ENCODE results near the gene RFX7.

The RFX7 gene

DNA sequence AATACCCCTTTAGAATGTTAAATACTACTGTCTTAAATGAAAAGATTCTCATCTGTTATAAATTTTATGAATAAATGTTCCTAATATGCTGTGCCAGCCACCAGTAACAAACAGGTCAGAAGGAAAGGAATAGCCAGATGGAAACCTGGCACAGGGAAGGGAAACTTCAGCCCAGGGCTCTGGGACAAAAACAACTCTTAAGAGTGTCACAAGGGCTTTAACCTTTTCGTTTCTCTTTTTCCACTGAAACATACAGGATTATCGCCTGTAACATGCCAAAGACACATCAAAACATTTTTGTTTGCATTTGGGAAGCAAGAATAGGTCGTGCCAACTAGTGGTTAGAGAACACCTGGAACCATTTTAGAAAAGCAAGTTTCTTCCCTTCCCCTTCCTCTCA lies 141.2 kb downstream of the RFX7 start:
- no peak for DNase-seq

DNA sequence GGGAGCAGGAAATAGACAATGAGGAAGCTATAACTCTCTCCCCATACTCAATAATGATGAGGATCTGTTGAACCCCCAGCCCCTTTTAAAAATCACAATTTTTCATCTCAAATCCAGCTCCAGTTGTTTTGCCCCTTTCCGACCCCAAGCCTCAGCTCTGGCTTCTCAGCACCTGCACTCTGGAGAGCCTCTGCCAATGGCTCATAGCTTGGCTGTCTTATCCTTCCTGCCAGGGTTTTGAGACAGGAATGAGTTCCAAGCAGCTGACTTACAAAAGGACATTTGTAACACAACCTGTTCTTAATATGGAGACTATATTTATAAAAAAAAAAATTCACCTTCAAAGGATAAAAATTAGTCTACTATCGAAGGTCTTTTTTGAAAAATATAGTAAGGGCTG lies 144.4 kb downstream of the RFX7 start:
- DNase-seq, result no peak

DNA sequence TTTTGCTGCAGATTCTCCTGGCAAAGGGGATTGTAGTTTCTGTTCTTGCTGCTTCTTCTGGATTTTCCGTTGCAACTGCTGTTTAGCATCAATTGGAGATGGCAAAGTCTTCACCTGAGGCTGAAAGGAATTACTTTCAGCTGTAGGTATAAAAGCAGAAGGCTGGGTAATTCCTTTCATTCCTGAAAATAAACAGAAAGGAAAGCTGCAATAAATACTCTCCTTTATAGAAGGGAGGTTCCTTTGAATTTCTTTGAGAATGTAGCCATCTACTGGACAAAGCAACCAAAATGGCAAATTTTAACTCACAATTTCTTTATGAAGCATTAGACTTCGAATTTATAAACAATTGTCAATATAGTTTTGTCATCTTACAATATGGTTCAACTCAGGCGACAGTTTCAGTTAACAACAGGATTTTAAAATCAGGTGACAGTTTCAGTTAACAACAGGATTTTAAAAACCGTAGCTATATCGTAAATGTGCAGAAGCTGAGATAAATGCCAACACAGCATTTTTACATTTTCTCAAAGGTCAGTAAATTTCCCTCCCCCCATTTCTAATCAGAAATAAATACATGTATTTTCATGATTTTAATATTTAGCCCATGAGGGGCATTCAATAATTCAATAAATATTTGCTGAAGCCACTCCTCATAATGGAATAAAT lies 145.3 kb downstream of the RFX7 start:
- DNase-seq, result no peak

DNA sequence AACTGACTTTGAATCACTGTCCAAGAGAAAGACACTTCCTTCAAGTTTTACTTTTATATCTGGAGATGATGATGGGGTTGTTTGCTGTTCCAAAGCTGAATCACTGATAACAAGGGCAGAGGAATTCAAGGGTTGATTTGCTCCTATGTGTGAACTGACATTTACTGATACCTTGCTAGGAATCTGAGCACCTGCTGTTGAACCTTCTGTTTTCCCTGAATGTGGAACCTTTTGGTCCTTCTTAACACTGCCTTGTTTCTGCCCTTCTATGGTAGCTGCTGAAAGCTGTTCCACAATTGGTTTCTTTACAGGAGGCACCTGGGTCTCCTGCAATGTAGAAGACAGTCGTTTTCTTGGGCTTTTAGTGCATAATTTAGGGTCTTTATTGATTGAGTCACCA lies 148.3 kb downstream of the RFX7 start:
- no peak for DNase-seq

DNA sequence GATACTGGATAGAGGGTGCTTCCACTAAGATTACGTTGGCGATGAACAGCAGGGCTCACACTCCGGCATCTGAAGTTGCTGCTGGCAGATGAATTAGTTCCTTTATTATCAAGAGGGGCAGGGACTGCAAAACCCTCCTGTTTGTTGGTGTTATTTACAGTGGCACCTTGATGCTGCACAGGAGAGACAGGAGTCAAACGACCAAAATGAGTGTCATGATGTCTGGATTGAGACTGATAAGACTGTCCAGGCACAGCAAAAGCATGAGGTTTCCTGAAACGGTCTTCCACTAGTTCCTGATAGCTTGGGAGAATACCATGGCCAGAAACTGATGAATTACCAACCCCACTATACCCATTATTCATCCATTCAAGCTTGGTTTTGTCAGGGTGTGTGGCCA lies 149.5 kb downstream of the RFX7 start:
- no peak for DNase-seq

DNA sequence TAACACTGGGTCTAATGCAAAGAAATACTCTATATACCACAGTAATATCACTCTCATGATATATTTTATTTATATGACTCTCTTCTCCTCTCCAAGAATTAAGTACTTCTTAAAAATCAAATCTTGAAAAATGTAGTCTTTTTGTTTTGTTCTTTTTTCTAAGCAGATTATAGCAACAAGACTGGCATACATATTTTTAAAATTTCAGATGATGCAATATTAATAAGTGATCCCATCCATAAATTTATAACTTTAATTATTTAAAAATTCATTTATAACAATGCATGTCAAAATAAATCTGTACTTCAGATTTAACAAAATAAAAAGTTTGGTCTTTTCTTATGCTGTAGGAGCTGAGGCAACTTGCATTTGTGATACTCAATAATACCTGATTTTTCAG lies 155.3 kb downstream of the RFX7 start:
- no peak for DNase-seq

DNA sequence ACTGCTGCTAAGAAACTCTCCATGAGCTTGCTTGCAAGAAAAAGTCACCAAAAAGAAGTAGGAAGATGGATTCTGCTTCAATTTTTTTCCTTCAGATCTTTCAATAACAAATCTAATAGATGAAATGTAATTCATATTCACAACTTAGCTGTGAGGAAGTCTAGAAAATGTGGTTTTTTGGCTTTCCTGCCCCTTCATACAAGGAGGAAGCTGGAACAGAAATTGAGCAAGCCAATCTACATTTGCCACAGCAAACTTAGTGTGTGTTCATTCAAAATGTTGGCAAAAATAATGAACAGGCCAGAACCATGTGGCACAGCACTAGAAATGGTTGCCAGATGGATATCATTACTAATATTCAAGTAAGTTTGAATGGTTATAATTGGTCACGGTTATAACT lies 157.1 kb downstream of the RFX7 start:
- DNase-seq, result no peak

DNA sequence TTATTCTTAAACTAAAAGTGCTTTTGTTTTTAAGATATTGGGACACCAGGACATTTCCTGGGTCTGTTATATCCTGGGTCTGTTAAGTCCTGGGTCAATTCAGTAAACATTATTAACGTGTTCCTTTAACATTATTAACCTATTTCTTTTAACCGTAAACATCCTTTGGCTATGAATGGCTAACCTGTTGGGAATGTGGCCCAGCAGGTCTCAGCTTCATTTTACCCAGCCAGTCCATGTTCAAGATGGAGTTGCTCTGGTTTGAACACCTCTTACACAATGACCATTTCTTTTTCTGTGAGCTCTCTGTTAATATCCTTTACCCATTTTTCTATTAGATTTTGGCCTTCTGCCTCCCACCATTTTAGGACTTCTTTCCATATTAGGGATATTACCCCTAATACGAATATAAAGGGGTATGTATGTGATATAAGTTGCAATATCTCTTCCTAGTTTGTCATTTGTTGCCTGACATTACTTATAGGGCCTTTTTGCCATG lies 161.4 kb downstream of the RFX7 start:
- no peak for DNase-seq

DNA sequence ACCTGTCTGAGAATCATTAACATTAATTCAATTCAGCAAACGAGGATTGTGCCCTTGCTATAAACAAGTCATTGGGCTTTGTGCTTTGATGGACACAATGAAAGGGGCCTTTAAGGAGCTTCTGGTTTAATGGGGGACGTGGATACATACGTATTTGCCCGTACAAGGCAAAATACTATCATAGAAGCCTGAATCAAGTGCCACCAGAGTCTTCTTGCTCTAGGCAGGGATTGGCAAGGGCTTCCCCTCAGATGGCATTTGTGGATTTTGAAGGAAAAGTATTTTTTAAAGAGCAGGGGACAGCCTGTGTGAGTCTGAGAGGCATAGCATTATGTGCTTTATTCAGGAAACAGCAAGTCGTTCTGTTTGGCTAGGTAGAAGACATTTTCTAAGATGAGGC lies 166.6 kb downstream of the RFX7 start:
- DNase-seq, result no peak

DNA sequence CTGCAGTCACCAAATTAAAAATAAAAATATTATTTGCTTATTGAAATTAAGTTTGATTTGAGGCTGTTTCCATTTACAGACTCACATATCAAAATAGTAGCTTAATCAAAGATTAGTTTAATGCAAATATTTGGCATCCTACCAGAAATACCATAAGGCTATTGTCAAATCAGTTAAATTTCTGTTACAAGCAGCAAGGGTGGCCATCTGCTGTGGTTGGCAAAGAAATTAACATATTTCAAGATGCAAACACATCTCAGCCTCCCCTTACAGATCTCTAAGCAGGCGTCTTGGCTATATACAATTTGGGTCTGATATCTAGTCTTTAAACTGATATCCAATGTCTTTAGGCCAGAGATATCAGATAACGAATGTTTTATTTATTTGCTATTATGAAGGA lies 167.0 kb downstream of the RFX7 start:
- DNase-seq, result no peak

DNA sequence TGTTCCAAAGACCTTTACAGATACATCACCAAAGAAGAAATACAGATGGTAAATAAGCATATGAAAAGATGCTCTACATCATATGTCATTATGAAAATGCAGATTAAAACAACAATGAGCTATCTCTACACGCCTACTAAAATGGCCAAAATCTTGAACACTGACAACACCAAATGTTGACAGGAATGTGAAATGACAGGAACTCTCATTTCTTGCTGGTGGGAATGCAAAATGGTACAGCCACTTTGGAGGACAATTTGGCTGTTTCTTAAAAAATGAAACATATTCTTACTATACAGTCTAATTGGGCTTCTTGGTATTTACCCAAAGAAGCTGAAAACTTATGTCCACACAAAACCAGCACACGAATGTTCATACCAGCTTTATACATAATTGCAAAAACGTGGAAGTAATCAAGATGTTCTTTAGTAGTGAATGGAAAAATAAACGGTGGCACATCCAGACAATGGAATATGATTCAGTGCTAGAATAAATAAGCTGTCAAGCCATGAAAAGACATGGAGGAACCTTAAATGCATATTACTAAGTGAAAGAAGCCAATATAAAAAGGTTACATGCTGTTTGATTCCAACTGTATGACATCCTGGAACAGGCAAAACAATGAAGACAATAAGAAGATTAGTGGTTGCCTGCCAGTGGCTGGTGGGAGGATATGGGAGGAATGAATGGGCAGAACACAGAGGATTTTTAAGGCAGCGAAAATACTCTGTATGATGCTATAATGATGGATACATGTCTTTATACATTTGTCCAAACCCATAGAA lies 169.0 kb downstream of the RFX7 start:
- no peak for DNase-seq

DNA sequence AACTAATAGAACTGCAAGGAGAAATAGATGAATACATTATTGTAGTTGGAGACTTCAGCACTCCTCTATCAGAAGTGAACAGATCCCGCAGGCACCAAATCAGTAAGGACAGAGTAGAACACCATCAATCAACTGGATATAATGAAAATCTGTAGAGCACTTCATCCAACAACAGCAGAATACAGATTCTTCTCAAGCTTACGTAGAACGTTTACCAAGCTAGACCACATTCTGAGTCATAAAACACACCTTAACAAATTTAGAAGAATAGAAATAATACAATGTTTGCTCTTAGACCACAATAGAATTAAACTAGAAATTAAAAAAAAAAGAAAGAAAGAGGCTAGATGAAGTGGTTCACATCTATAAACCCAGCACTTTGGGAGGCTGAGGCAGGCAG lies 179.5 kb downstream of the RFX7 start:
- no peak for DNase-seq

DNA sequence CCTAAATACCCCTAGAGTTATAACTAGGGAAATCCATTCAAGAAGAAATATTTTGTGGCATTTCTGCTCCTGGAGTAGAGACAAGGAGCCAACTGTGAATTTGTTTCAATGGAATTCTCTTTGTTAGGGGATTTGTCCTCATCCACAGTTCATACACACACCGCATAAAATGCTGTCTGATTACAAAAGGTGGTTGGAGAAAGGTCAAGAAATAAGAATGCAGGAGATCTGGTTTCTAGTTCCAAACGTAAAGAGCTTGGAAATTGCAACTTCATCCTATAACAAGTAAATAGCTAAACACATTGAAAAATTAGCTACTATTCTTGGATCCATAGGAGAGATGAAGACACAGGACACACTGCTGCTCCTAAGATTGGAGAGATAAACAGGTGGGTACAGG lies 184.0 kb downstream of the RFX7 start:
- no peak for DNase-seq

DNA sequence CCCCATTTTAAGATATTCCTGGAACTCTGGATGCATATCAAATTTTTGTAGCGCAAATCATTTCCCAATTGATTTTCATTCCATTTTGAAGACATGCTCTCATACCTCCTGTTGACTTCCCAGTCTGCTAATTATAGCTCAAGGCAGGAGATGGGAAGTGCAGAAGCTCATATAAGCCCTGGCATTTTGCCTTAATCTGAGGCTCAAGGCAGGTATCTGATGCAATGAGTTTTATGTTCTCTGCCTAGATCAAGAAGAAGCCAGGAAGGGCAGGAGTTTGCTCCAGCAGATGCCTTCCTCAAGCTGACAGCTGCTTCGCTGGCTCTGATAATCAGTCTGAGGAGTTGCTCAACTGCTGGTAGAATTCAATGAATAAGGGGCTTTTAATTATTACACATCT lies 184.7 kb downstream of the RFX7 start:
- DNase-seq, result no peak

DNA sequence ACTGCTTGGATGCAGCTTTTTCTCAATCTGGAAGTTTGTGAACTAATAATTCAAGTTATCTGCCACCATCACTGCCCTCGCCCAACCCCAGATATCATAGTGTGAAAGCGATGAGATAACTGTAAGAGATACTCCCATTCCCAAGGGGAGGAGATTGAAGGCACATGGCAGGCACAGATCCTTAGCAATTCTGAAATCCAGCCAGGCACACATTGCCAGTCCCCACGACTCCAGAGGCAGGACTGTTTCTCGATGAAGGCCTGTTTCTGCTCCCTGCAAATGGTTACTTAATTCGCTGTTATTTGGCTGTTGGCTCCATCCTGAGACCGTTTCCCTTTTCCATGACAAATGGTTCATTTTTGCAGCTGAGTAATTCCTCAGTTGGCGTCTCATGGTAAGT lies 187.1 kb downstream of the RFX7 start:
- DNase-seq, result no peak

DNA sequence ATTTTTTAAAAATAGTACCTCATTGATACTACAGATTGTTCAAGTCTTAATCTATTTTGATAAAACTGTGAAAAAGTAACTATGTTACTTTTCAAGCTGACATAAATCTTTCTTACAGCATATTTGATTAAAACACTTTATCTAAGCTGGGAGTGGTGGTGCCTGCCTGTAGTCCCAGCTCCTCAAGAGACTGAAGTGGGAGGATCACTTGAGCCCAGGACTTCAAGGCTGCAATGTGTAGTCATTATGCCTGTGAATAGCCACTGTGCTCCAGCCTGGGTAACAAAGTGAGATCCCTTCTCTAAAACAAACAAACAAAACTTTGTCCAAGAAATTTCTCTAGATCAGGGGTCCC lies 190.7 kb downstream of the RFX7 start:
- no peak for DNase-seq

DNA sequence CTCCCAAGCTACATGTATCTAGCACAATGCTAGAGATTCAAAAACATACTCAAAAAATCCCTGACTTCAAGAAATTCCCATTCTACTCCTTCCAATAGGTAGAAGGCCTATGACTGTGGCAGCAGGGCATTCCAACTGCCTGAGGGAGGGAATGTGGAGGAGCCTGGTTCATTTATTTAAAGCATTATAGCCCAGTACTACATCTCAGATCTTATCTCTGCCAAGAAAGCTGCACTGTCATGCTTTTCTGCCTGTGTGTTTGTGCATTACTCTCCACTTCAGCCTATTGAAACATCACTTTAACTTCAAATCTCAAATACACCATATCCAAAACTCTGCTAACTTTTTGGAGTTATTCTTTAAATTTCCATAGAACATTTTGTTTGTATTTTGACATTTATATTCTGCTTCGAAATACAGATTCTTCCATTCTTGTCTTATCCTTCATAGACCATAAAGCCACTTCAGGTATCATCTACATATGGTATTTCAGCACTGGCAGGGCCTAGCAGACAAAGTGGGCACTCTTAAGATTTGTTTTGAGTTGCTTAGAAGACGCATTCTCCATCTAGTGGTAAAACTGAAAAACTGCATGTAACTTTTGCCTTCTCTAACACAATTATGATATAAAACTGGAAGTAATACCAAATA lies 191.2 kb downstream of the RFX7 start:
- DNase-seq, result no peak

DNA sequence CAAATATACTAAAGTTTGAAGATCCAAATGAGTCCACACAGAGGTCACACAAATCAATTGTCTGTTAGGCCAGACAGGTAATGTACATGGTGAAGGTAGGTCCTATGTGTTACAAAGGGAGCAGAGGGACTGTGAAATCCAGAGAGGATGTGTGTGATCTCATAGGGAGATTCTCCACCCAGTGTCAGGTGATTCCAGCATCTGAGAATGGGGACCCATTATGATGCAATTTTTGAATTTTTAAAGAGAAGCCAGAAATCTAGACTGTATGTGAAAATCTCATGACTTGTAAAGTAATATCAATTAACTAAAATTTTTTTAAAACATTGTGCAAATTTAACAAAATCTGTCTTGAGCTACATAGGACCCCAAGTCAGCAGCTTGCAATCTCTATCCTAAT lies 192.0 kb downstream of the RFX7 start:
- DNase-seq, result no peak

DNA sequence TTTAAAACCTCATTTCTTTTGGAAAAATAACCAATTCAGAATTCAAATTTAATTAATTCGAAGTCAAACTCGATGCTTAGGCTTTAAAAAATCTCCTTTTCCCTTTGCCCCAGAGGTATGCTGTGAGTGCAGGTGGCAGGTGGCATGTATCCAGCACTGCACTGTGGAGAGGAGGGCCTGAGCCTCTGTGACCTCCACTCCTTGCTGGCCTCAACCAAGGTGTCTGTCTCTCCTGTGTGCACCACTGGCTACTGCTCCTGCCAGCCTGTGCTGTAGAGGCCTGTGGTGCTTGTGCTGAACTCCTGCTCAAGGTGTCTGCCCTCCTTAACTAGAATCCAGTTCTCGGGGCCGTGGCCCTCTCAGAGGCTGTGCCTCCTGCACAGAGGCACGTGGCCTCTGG lies 194.1 kb downstream of the RFX7 start:
- no peak for DNase-seq

DNA sequence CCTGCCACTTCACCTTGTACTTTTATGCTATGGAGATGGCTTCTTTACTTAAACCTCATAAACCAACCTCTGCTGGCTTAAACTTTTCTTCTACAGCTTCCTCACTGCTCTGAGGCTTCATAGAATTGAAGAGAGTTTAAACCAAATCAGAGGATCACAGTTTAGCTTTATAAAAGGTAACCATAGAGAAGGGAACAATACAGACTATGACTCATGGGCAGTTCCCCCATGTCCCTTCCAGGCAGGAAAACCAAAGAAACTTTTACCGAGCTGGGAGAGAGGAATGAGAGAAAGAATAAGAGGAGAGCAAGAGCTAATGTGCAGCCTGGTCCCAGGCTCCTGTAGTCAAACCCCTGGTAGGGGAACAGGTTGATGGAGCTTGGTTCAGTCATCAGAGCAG lies 196.3 kb downstream of the RFX7 start:
- no peak for DNase-seq

DNA sequence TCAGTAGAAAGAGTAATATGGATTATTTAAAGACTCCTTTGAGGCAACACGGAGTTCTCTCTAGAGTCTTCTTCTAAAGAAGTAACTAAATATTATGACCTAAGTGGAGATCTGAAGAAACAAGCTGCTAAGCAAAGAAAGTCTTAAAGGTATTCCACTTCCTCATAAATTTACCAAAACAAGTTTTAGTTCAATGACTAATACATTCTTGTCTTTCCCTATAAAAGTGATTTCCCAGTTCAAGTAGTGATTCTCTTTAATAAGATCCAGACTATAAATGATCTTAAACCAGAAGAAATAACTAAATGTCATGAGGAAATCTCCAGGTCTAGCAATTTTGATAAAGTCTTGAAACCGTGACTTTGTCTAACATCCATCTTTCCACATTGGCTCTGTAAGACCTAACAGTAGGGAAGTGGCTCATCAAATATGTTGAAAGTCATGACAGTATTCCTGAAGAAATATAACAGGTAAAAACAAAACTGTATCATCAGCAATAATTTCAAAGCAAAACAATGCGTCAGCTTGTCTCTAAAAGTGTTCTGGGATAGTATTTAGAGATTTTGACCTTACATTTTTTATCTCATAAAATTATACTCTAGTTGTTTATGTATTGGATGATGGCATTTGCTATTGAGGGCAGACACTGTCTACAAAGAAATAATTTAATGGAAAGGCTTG lies 198.5 kb downstream of the RFX7 start:
- no peak for DNase-seq

DNA sequence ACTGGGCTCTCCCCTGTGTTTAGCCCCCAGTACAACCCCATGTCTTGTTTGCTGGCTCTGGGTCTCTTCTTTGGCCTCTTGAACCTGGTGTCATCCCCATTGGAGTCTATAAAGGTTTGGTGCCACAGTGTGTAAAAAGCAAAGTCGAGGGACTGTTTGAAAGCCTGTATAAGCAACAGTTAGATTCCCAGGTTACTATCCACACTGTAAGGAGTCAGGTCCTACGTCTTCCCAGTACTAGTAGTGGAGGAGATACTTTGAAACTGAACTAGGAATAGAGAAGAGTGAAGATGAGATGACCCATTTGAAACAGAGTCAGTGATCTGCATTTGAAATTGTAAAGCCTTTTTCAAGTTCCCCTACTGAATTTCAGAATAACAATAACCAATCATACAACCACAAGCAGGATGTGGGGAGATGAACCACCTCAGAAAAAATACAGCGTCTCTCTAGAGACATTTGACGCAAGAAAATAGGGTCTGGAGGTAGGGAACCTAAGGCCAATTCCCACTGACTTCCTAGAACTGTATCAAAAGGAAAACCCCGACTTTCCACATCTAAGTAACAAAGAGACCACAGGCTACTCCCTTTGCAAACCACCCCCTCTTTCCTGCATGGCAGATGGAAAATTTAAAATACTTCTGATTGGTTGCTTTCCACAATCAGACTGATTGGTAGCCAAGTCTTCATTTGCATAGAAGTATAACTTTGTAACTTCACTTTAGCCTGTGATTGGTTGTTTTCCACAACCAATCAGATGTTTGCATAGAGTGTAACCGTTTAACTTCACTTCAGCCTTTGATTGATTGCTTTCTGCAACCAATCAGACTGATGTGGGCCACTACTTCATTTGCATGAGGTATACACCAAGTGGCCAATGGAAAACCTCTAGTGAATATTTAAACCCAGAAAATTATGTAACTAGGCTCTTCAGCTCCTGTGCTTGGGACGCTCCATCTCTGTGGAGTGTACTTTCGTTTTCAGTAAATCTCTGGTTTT lies 200.4 kb downstream of the RFX7 start:
- no peak for DNase-seq

All from activated CD4-positive, alpha-beta T cell treated with anti-CD3 and anti-CD28 coated beads, Interleukin-2, amount 50 U/mL, for 1 hour (primary cell).